Endothelial cell of umbilical vein (primary cell): ENCODE results near the gene DDX54.

Experiments
- CTCF ChIP-seq, 2 donors: IDR thresholded peaks; 1 replicate in 1 of 2; 2 replicates in 1 of 2; pipeline ENCODE4 v1.5.1; 2011; ENCODE audit warnings: low read length in 2 of 2, mild to moderate bottlenecking in 2 of 2, moderate library complexity in 2 of 2, control low read depth in 1 of 2, inconsistent platforms in 1 of 2, low read depth in 1 of 2; ENCODE audit not compliant: insufficient read depth in 1 of 2; ENCODE audit errors: extremely low read depth in 1 of 2
- EZH2 ChIP-seq: IDR thresholded peaks from 2 replicates; pipeline ENCODE4 v1.6.1; 2012; ENCODE audit warnings: borderline replicate concordance, low read depth, mild to moderate bottlenecking, moderate library complexity, low read length, inconsistent platforms; ENCODE audit not compliant: severe bottlenecking
- FOS ChIP-seq: IDR thresholded peaks from 2 replicates; pipeline ENCODE4 v1.6.1; 2011; ENCODE audit warnings: mild to moderate bottlenecking, low read length, moderate library complexity, borderline replicate concordance; ENCODE audit not compliant: insufficient read depth
- GATA2 ChIP-seq: IDR thresholded peaks from 2 replicates; pipeline ENCODE4 v1.7.0; 2011; ENCODE audit warnings: low read depth, mild to moderate bottlenecking, moderate library complexity, mixed read lengths, low read length; ENCODE audit not compliant: insufficient read length, insufficient read depth
- JUN ChIP-seq: IDR thresholded peaks from 2 replicates; pipeline ENCODE4 v1.6.1; 2011; ENCODE audit warnings: borderline replicate concordance, low read depth; ENCODE audit not compliant: insufficient read length, insufficient read depth
- MAX ChIP-seq: IDR thresholded peaks from 2 replicates; pipeline ENCODE4 v1.6.1; 2011; ENCODE audit not compliant: insufficient read depth, insufficient read length
- MYC ChIP-seq: IDR thresholded peaks from one replicate; pipeline ENCODE4 v1.6.1; 2011; ENCODE audit warnings: mild to moderate bottlenecking, low read depth, low read length
- POLR2A ChIP-seq: IDR thresholded peaks from 2 replicates; pipeline ENCODE4 v1.6.1; 2012; ENCODE audit warnings: low read depth, mild to moderate bottlenecking, control low read depth, low read length
- POLR2AphosphoS5 ChIP-seq: IDR thresholded peaks from 2 replicates; pipeline ENCODE4 v1.6.1; 2012; ENCODE audit warnings: low read depth, mild to moderate bottlenecking, control low read depth, low read length, moderate library complexity; ENCODE audit not compliant: insufficient read depth

GRCh38 chr12:113154351-113154973 lies 30.8 kb downstream of the DDX54 start:
- TF ChIP-seq CTCF (IDR thresholded peaks at IDR 0.05; ENCODE audit: extremely low read depth in 1 of 2, insufficient read depth in 1 of 2, low read depth in 1 of 2, low read length in 2 of 2) = no peak
- TF ChIP-seq EZH2 = peak; percentile 60
- no peak for TF ChIP-seq POLR2A
- TF ChIP-seq MAX = no peak
- TF ChIP-seq JUN = no peak
- no peak for TF ChIP-seq POLR2AphosphoS5
- TF ChIP-seq GATA2 = no peak
- no peak for TF ChIP-seq FOS
- no peak for TF ChIP-seq MYC
